ENCODE measurements around the gene IL19. TPM values are rescaled to one million over a fixed set of nuclear protein-coding genes. Genes with fewer than 3 reads are reported as not detected.

IL19 gene
- total and polyA plus RNA-seq, 9 of the 15 experiments (the other 6 are each of a cell fraction or from before 2014, with no cell fraction given) = not detected

GRCh38 chr1:206723805-206724472, 46.6 kb upstream of the IL19 start:
- no peak overlapping the region for H3K4me2 ChIP-seq (ENCODE audit: insufficient read depth, low read length)
- no peaks in the 10 kb centered on the region for H3K27me3 ChIP-seq (ENCODE audit: control insufficient read depth in 2 of 2, insufficient read depth in 2 of 2, low read length in 2 of 2)
- no peaks in the 10 kb centered on the region for H3K9me3 ChIP-seq (replicated peaks; ENCODE audit: control insufficient read depth, insufficient read depth, low read depth, low read length)
- peaks cover 35% of the 10 kb centered on the region for H4K20me1 ChIP-seq (replicated peaks; ENCODE audit: control insufficient read depth, insufficient read depth, low read length)
- ChIA-PET CTCF (ENCODE audit: low intra/inter-chr PET ratio) (interaction anchor here (1.0 kb wide), 1 partner anchor 10 kb away, joined by 3 read pairs; no protein-coding TSS in a partner anchor), POLR2A (interaction anchor here (1.1 kb wide), 1 partner anchor 37 kb away, joined by 3 read pairs; no protein-coding TSS in a partner anchor)
- BruUV-seq (replicated peaks) = no TSS peak
- WGBS (ENCODE audit: insufficient coverage, low coverage, missing lambda C conversion rate) = 68% methylated on average over 12 of the region's 12 CpGs
- intact Hi-C loops (cut with micrococcal nuclease) = loop anchor here (2.0 kb wide), 1 partner anchor 59 kb away; no protein-coding TSS in a partner anchor
- DNase-seq (ENCODE audit: extremely low read depth in 1 of 4, low spot score in 3 of 4) = no peak
- peaks cover 67% of the 10 kb centered on the region for H3K79me2 ChIP-seq (ENCODE audit: control insufficient read depth, insufficient read depth, low read length)
- peaks cover 19 to 33% of the 10 kb centered on the region in 2 experiments for H3K4me1 ChIP-seq (replicated peaks in 1 of 2; ENCODE audit: control insufficient read depth in 2 of 2, insufficient read depth in 2 of 2, low read length in 2 of 2)
- in situ Hi-C loops (cut with MboI) = no loop called here
- H3K9ac ChIP-seq (ENCODE audit: insufficient read depth in 1 of 2, low read depth in 2 of 2, low read length in 2 of 2) = peak overlapping the region in 1 of 2 experiments; percentile 38; a peak in 2 of 4 replicates
- H3K9me1 ChIP-seq (ENCODE audit: control insufficient read depth, insufficient read depth, low read length) = peaks cover 15% of the 10 kb centered on the region
- no peak for FAIRE-seq
- H3K4me3 ChIP-seq = no peak overlapping the region
- H2AFZ ChIP-seq (ENCODE audit: low read depth, low read length) = no peak overlapping the region
- no peak for ATAC-seq
- no peak for TF ChIP-seq IRF2 (CRISPR knock-in tag; IDR thresholded peaks at IDR 0.05)
- TF ChIP-seq ZNF143 (CRISPR knock-in tag; IDR thresholded peaks at IDR 0.05) = 0 out of 2 replicates have a peak, but pooled peaks have one; percentile 11
- no peak for TF ChIP-seq NFYB (IDR thresholded peaks at IDR 0.05; ENCODE audit: extremely low read depth, insufficient read length)
- no peak for TF ChIP-seq CBFA2T3 (IDR thresholded peaks at IDR 0.05)
- TF ChIP-seq TSHZ1 (CRISPR knock-in tag; IDR thresholded peaks at IDR 0.05) = no peak
- TF ChIP-seq CEBPG (CRISPR knock-in tag; IDR thresholded peaks at IDR 0.05) = no peak
- no peak; a peak in 1 of 4 replicates for TF ChIP-seq CEBPG (tag; conservative IDR thresholded peaks at IDR 0.05 in 1 of 2, IDR thresholded peaks at IDR 0.05 in 1 of 2)
- TF ChIP-seq POLR2G (IDR thresholded peaks at IDR 0.05; ENCODE audit: low read depth, low read length) = 0 out of 2 replicates have a peak, but pooled peaks have one; percentile 10
- TF ChIP-seq CEBPB (tag; IDR thresholded peaks at IDR 0.05) = peak; percentile 59
- H3K36me3 ChIP-seq (ENCODE audit: control insufficient read depth, insufficient read depth, low read length) = peaks cover 5% of the 10 kb centered on the region; the same call in 1 of the 3 replicates
- no peak overlapping the region for H3K27ac ChIP-seq (ENCODE audit: extremely low read depth, low read depth, low read length)

All from K562 (cell line).